ENCODE measurements around the gene WDFY4. TPM values are rescaled to one million over a fixed set of nuclear protein-coding genes. Genes with fewer than 3 reads are reported as not detected.
A peak's percentile ranks its signal among the peaks of the same experiment; 100 is the strongest.

The WDFY4 gene
- total RNA-seq, 1 experiment from 2014 or later, result 0.23 TPM

DNA sequence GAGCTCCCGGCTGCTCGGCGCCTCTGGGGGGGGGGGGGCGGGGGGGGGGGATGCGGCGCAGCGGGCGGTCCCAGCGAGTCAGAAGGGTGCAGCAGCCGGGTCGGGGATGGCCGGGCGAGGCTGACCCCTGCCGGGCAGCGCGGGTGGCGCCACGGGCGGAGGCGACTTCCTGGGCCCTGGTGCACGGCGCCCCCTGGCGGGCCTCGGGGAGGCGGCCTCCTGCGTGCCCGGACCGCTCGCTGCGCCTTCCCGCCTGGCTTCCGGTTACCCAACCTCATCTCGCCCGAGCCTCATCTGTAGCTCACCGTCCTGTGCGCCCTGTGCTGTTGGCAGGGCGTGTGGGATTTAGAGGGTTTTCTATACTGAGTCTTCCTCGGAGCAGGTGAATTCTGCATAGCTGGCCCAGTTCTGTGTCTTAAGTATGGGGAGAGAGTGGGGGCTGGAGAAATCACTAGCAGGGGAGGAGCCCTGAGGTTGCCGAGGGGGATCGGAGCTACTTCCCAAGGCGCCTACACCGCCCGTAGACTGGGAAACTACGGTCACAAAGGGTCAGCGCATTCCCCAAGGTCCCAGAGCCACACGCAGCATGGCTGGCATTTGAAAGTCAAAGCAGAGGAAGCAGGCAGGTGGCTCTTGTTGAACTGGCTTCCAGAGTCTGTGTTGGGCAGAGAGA, 28.3 kb upstream of the WDFY4 start:
- no peaks in the 10 kb centered on the region for H3K36me3 ChIP-seq (ENCODE audit: control insufficient read depth, insufficient read depth, low read length)
- H3K4me3 ChIP-seq (ENCODE audit: low read depth in 2 of 2, low read length in 2 of 2), result peak overlapping the region; percentile 43 to 67
- H3K27me3 ChIP-seq (ENCODE audit: control insufficient read depth, insufficient read depth, low read length), result peaks cover 8% of the 10 kb centered on the region
- peak; percentile 90 for ATAC-seq
- TF ChIP-seq, protein P1, sequence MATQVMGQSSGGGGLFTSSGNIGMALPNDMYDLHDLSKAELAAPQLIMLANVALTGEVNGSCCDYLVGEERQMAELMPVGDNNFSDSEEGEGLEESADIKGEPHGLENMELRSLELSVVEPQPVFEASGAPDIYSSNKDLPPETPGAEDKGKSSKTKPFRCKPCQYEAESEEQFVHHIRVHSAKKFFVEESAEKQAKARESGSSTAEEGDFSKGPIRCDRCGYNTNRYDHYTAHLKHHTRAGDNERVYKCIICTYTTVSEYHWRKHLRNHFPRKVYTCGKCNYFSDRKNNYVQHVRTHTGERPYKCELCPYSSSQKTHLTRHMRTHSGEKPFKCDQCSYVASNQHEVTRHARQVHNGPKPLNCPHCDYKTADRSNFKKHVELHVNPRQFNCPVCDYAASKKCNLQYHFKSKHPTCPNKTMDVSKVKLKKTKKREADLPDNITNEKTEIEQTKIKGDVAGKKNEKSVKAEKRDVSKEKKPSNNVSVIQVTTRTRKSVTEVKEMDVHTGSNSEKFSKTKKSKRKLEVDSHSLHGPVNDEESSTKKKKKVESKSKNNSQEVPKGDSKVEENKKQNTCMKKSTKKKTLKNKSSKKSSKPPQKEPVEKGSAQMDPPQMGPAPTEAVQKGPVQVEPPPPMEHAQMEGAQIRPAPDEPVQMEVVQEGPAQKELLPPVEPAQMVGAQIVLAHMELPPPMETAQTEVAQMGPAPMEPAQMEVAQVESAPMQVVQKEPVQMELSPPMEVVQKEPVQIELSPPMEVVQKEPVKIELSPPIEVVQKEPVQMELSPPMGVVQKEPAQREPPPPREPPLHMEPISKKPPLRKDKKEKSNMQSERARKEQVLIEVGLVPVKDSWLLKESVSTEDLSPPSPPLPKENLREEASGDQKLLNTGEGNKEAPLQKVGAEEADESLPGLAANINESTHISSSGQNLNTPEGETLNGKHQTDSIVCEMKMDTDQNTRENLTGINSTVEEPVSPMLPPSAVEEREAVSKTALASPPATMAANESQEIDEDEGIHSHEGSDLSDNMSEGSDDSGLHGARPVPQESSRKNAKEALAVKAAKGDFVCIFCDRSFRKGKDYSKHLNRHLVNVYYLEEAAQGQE (IDR thresholded peaks at IDR 0.05; ENCODE audit: insufficient read depth in 1 of 2, low read depth in 2 of 2, low read length in 1 of 2), result no peak
- TF ChIP-seq POLR2AphosphoS5 (IDR thresholded peaks at IDR 0.05; ENCODE audit: low read depth, low read length) (no peak), TCF7L2 (IDR thresholded peaks at IDR 0.05; ENCODE audit: low read depth, low read length) (no peak), SIN3A (IDR thresholded peaks at IDR 0.05; ENCODE audit: borderline replicate concordance, insufficient read depth, low read depth, low read length) (no peak)
- TF ChIP-seq, protein P2, sequence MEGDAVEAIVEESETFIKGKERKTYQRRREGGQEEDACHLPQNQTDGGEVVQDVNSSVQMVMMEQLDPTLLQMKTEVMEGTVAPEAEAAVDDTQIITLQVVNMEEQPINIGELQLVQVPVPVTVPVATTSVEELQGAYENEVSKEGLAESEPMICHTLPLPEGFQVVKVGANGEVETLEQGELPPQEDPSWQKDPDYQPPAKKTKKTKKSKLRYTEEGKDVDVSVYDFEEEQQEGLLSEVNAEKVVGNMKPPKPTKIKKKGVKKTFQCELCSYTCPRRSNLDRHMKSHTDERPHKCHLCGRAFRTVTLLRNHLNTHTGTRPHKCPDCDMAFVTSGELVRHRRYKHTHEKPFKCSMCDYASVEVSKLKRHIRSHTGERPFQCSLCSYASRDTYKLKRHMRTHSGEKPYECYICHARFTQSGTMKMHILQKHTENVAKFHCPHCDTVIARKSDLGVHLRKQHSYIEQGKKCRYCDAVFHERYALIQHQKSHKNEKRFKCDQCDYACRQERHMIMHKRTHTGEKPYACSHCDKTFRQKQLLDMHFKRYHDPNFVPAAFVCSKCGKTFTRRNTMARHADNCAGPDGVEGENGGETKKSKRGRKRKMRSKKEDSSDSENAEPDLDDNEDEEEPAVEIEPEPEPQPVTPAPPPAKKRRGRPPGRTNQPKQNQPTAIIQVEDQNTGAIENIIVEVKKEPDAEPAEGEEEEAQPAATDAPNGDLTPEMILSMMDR (IDR thresholded peaks at IDR 0.05), result peak; percentile 99
- intact Hi-C loops (cut with micrococcal nuclease; ENCODE audit: unreplicated experiment) (loop anchor here (1.0 to 5.0 kb wide), 4 partner anchors 104 to 506 kb away; no protein-coding TSS in a partner anchor), in situ Hi-C loops (cut with HindIII; ENCODE audit: low pct_unique_long_range_greater_than_20kb, low sequenced_read_pairs) (no loop called here)
- no peaks in the 10 kb centered on the region for H3K9me3 ChIP-seq (ENCODE audit: control insufficient read depth, insufficient read depth, low read depth, low read length)
- no peak overlapping the region for H3K27ac ChIP-seq (ENCODE audit: low read length)
- peaks cover 6% of the 10 kb centered on the region; the same call in 1 of the 2 replicates for H3K4me1 ChIP-seq (ENCODE audit: control insufficient read depth, insufficient read depth, low read length)
- CTCF ChIA-PET, result interaction anchor here (0.5 to 2.2 kb wide), 23 partner anchors 8 to 758 kb away, joined by 3 to 17 read pairs (median 4); no protein-coding TSS in a partner anchor
- BruUV-seq (replicated peaks), result no TSS peak
- peak; percentile 54 for DNase-seq (ENCODE audit: low read depth, low spot score)
- POLR2A ChIA-PET, result interaction anchor here (0.6 kb wide), 2 partner anchors 31 to 45 kb away, joined by 3 to 4 read pairs; no protein-coding TSS in a partner anchor

DNA sequence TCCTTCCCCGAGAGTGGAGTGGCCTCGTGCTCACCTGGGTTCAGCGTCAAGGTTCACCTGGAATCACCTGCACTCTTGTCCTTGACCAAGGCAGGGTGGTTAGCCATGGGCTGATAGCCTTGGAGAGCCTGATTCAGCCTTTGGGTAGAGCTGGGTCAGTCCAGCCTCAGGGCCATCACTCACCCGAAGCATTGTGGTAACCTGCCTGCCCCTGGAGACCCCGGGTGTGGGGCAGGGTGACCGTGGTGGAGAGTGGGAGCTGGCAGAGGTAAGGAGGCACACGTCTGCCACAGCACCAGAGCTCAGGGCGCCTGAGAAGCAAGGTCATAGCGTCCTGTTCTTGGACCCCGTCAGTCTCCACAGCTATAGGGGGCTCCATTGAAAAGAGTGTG, 27.8 kb upstream of the WDFY4 start:
- CTCF ChIA-PET, result interaction anchor here (0.5 to 2.2 kb wide), 7 partner anchors 15 to 822 kb away, joined by 3 to 17 read pairs (median 5); no protein-coding TSS in a partner anchor
- H3K36me3 ChIP-seq (ENCODE audit: control insufficient read depth, insufficient read depth, low read length), result no peaks in the 10 kb centered on the region
- H3K4me3 ChIP-seq (ENCODE audit: low read depth in 2 of 2, low read length in 2 of 2), result peak overlapping the region; percentile 43 to 67
- intact Hi-C loops (cut with micrococcal nuclease; ENCODE audit: unreplicated experiment), result loop anchor here (1.0 to 5.0 kb wide), 4 partner anchors 105 to 505 kb away; no protein-coding TSS in a partner anchor
- in situ Hi-C loops (cut with HindIII; ENCODE audit: low pct_unique_long_range_greater_than_20kb, low sequenced_read_pairs), result no loop called here
- DNase-seq (ENCODE audit: low read depth, low spot score) (no peak), ATAC-seq (0 out of 2 replicates have a peak, but pooled peaks have one; percentile 0)
- peaks cover 6% of the 10 kb centered on the region; the same call in 1 of the 2 replicates for H3K4me1 ChIP-seq (ENCODE audit: control insufficient read depth, insufficient read depth, low read length)
- POLR2A ChIA-PET, result no interaction called here
- TF ChIP-seq, protein P2 (IDR thresholded peaks at IDR 0.05), result no peak
- TF ChIP-seq, protein P1 (IDR thresholded peaks at IDR 0.05; ENCODE audit: insufficient read depth in 1 of 2, low read depth in 2 of 2, low read length in 1 of 2), result no peak
- no peak for TF ChIP-seq SIN3A (IDR thresholded peaks at IDR 0.05; ENCODE audit: borderline replicate concordance, insufficient read depth, low read depth, low read length)
- no peak for TF ChIP-seq POLR2AphosphoS5 (IDR thresholded peaks at IDR 0.05; ENCODE audit: low read depth, low read length)
- no peak for TF ChIP-seq TCF7L2 (IDR thresholded peaks at IDR 0.05; ENCODE audit: low read depth, low read length)
- H3K27ac ChIP-seq (ENCODE audit: low read length), result no peak overlapping the region
- BruUV-seq (replicated peaks), result no TSS peak
- peaks cover 8% of the 10 kb centered on the region for H3K27me3 ChIP-seq (ENCODE audit: control insufficient read depth, insufficient read depth, low read length)
- H3K9me3 ChIP-seq (ENCODE audit: control insufficient read depth, insufficient read depth, low read depth, low read length), result no peaks in the 10 kb centered on the region
